Endothelial cell of umbilical vein (primary cell): Measurements from ENCODE around the gene CNN2.

Experiments used
- EZH2 ChIP-seq: IDR thresholded peaks from 2 replicates; pipeline ENCODE4 v1.6.1; 2012; ENCODE audit warnings: borderline replicate concordance, low read depth, mild to moderate bottlenecking, moderate library complexity, low read length, inconsistent platforms; ENCODE audit not compliant: severe bottlenecking
- JUN ChIP-seq: IDR thresholded peaks from 2 replicates; pipeline ENCODE4 v1.6.1; 2011; ENCODE audit warnings: borderline replicate concordance, low read depth; ENCODE audit not compliant: insufficient read length, insufficient read depth
- MYC ChIP-seq: IDR thresholded peaks from one replicate; pipeline ENCODE4 v1.6.1; 2011; ENCODE audit warnings: mild to moderate bottlenecking, low read depth, low read length
- POLR2A ChIP-seq: IDR thresholded peaks from 2 replicates; pipeline ENCODE4 v1.6.1; 2012; ENCODE audit warnings: low read depth, mild to moderate bottlenecking, control low read depth, low read length
- POLR2AphosphoS5 ChIP-seq: IDR thresholded peaks from 2 replicates; pipeline ENCODE4 v1.6.1; 2012; ENCODE audit warnings: low read depth, mild to moderate bottlenecking, control low read depth, low read length, moderate library complexity; ENCODE audit not compliant: insufficient read depth
- TF ChIP-seq, protein P1 (sequence below), 2 donors: IDR thresholded peaks; 1 replicate in 1 of 2; 2 replicates in 1 of 2; pipeline ENCODE4 v1.5.1; 2011; ENCODE audit warnings: low read length in 2 of 2, mild to moderate bottlenecking in 2 of 2, moderate library complexity in 2 of 2, control low read depth in 1 of 2, inconsistent platforms in 1 of 2, low read depth in 1 of 2; ENCODE audit not compliant: insufficient read depth in 1 of 2; ENCODE audit errors: extremely low read depth in 1 of 2
- TF ChIP-seq, protein P2 (sequence below): IDR thresholded peaks from 2 replicates; pipeline ENCODE4 v1.6.1; 2011; ENCODE audit not compliant: insufficient read depth, insufficient read length

DNA sequence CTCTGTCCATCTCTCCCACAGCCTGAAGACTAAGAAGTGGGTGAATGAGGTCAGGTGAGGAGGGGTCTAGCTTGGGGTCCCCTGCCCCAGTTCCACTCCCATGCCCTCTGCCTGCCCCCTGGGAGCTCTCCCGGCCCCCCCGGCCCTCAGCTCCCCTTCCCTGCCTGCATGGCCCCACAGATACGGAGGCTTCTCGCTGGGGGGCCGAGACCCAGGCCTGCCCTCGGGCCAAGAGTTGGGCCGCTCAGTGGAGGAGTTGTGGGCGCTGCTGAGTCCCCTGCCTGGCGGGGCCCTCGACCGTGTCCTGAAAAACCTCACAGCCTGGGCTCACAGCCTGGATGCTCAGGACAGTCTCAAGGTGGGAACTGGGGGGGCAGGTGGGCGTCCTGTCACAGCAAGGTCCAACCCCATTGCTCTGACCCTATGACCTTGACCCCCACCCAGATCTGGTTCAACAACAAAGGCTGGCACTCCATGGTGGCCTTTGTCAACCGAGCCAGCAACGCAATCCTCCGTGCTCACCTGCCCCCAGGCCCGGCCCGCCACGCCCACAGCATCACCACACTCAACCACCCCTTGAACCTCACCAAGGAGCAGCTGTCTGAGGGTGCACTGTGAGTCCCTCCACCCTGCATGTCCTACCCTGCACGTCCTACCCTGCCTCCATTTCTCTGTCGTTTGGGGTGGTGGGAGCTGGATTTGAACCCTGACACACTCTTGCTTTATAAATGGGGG, 29.6 kb downstream of the CNN2 start:
- TF ChIP-seq POLR2AphosphoS5 (no peak), POLR2A (no peak), EZH2 (no peak), MYC (no peak), JUN (no peak)
- TF ChIP-seq, protein P1, sequence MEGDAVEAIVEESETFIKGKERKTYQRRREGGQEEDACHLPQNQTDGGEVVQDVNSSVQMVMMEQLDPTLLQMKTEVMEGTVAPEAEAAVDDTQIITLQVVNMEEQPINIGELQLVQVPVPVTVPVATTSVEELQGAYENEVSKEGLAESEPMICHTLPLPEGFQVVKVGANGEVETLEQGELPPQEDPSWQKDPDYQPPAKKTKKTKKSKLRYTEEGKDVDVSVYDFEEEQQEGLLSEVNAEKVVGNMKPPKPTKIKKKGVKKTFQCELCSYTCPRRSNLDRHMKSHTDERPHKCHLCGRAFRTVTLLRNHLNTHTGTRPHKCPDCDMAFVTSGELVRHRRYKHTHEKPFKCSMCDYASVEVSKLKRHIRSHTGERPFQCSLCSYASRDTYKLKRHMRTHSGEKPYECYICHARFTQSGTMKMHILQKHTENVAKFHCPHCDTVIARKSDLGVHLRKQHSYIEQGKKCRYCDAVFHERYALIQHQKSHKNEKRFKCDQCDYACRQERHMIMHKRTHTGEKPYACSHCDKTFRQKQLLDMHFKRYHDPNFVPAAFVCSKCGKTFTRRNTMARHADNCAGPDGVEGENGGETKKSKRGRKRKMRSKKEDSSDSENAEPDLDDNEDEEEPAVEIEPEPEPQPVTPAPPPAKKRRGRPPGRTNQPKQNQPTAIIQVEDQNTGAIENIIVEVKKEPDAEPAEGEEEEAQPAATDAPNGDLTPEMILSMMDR (IDR thresholded peaks at IDR 0.05; ENCODE audit: extremely low read depth in 1 of 2, insufficient read depth in 1 of 2, low read depth in 1 of 2, low read length in 2 of 2): no peak
- TF ChIP-seq, protein P2, sequence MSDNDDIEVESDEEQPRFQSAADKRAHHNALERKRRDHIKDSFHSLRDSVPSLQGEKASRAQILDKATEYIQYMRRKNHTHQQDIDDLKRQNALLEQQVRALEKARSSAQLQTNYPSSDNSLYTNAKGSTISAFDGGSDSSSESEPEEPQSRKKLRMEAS: no peak
